ENCODE measurements around the gene CSF1R.

Gene CSF1R

DNA sequence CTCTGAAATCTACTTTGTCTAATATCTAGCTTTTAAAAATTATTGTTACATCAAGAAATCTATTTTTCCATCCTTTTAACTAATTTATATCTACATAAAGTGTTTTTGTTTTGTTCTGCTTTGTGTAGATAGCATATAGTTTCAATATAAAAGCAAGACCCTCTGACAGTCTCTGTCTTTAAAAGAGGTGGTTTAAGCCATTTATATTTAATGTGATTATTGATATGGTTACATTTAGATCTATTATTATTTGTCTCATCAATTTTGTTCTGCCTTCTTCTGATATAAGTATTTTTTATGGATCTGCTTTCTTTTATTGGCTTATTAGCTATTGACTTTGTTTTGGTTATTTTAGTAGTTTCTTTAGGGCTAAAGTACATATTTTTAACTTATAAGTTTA is 69.8 kb downstream of the CSF1R start:
- H3K27me3 ChIP-seq (ENCODE audit: control insufficient read depth, low read length) = no peaks in the 10 kb centered on the region
- no peaks in the 10 kb centered on the region for H4K20me1 ChIP-seq (ENCODE audit: control insufficient read depth, insufficient read depth, low read depth, low read length)
- H3K4me3 ChIP-seq (ENCODE audit: low read length) = no peak overlapping the region
- H3K27ac ChIP-seq (ENCODE audit: low read depth, low read length) = no peak overlapping the region
- H3F3A ChIP-seq (ENCODE audit: control insufficient read depth, insufficient read depth) = no peaks in the 10 kb centered on the region
- TF ChIP-seq EZH2phosphoT487 (IDR thresholded peaks at IDR 0.05; ENCODE audit: borderline replicate concordance, low read length) = no peak
- TF ChIP-seq, protein P1, sequence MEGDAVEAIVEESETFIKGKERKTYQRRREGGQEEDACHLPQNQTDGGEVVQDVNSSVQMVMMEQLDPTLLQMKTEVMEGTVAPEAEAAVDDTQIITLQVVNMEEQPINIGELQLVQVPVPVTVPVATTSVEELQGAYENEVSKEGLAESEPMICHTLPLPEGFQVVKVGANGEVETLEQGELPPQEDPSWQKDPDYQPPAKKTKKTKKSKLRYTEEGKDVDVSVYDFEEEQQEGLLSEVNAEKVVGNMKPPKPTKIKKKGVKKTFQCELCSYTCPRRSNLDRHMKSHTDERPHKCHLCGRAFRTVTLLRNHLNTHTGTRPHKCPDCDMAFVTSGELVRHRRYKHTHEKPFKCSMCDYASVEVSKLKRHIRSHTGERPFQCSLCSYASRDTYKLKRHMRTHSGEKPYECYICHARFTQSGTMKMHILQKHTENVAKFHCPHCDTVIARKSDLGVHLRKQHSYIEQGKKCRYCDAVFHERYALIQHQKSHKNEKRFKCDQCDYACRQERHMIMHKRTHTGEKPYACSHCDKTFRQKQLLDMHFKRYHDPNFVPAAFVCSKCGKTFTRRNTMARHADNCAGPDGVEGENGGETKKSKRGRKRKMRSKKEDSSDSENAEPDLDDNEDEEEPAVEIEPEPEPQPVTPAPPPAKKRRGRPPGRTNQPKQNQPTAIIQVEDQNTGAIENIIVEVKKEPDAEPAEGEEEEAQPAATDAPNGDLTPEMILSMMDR (IDR thresholded peaks at IDR 0.05; ENCODE audit: low read depth, low read length, poor library complexity, severe bottlenecking) = no peak
- H3K4me1 ChIP-seq (ENCODE audit: control insufficient read depth, low read length) = no peaks in the 10 kb centered on the region
- no peaks in the 10 kb centered on the region for H3K9me2 ChIP-seq (replicated peaks; ENCODE audit: control insufficient read depth, low read length)
- H3K79me2 ChIP-seq (ENCODE audit: control insufficient read depth, low read length) = no peaks in the 10 kb centered on the region; the same call in 1 of the 2 replicates
- peaks cover 99% of the 10 kb centered on the region for H3K36me3 ChIP-seq (ENCODE audit: control insufficient read depth, low read length)
- H3K9me3 ChIP-seq (ENCODE audit: control insufficient read depth, insufficient read depth, low read length) = peaks cover 18% of the 10 kb centered on the region; the same call in 1 of the 2 replicates
- no peak overlapping the region for H3K4me2 ChIP-seq (ENCODE audit: low read length)

GRCh38 chr5:150015415-150015814 is 70.9 kb downstream of the CSF1R start:
- H3K79me2 ChIP-seq (ENCODE audit: control insufficient read depth, low read length) = peaks cover 6% of the 10 kb centered on the region
- no peaks in the 10 kb centered on the region for H4K20me1 ChIP-seq (ENCODE audit: control insufficient read depth, insufficient read depth, low read depth, low read length)
- H3K9me2 ChIP-seq (replicated peaks; ENCODE audit: control insufficient read depth, low read length) = no peaks in the 10 kb centered on the region
- H3K4me3 ChIP-seq (ENCODE audit: low read length) = no peak overlapping the region
- peaks cover 18% of the 10 kb centered on the region; the same call in 1 of the 2 replicates for H3K9me3 ChIP-seq (ENCODE audit: control insufficient read depth, insufficient read depth, low read length)
- peaks cover 99% of the 10 kb centered on the region for H3K36me3 ChIP-seq (ENCODE audit: control insufficient read depth, low read length)
- H3F3A ChIP-seq (ENCODE audit: control insufficient read depth, insufficient read depth) = no peaks in the 10 kb centered on the region
- H3K4me1 ChIP-seq (ENCODE audit: control insufficient read depth, low read length) = no peaks in the 10 kb centered on the region
- H3K27me3 ChIP-seq (ENCODE audit: control insufficient read depth, low read length) = no peaks in the 10 kb centered on the region
- no peak overlapping the region for H3K4me2 ChIP-seq (ENCODE audit: low read length)
- no peak for TF ChIP-seq EZH2phosphoT487 (IDR thresholded peaks at IDR 0.05; ENCODE audit: borderline replicate concordance, low read length)
- TF ChIP-seq, protein P1 (IDR thresholded peaks at IDR 0.05; ENCODE audit: low read depth, low read length, poor library complexity, severe bottlenecking) = no peak
- no peak overlapping the region for H3K27ac ChIP-seq (ENCODE audit: low read depth, low read length)

DNA sequence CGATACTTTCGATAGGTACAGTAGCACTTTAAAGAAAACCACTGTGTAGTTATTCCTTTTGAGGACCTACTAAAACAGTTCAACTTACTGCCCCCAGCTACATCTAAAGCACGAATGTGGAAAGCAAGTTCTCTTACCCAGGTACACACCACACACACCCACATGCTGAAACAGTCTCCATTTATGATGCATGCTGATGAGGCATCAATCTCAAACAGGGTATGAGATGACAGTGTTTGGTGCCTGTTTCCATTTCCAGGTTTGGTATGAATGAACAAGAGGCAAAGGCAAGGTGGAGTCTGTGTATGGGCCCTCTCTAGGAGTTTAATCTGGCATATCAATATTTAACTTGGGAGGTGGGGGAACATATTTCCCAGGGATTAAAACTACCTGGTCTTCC is 71.9 kb downstream of the CSF1R start:
- H3K4me1 ChIP-seq (ENCODE audit: control insufficient read depth, low read length) = no peaks in the 10 kb centered on the region
- H3K9me2 ChIP-seq (replicated peaks; ENCODE audit: control insufficient read depth, low read length) = no peaks in the 10 kb centered on the region
- H3K9me3 ChIP-seq (ENCODE audit: control insufficient read depth, insufficient read depth, low read length) = peaks cover 18% of the 10 kb centered on the region; the same call in 1 of the 2 replicates
- no peak overlapping the region for H3K4me3 ChIP-seq (ENCODE audit: low read length)
- H3K4me2 ChIP-seq (ENCODE audit: low read length) = no peak overlapping the region
- peaks cover 99% of the 10 kb centered on the region for H3K36me3 ChIP-seq (ENCODE audit: control insufficient read depth, low read length)
- H4K20me1 ChIP-seq (ENCODE audit: control insufficient read depth, insufficient read depth, low read depth, low read length) = no peaks in the 10 kb centered on the region
- H3K79me2 ChIP-seq (ENCODE audit: control insufficient read depth, low read length) = peaks cover 6% of the 10 kb centered on the region
- H3F3A ChIP-seq (ENCODE audit: control insufficient read depth, insufficient read depth) = no peaks in the 10 kb centered on the region
- H3K27me3 ChIP-seq (ENCODE audit: control insufficient read depth, low read length) = no peaks in the 10 kb centered on the region
- no peak overlapping the region for H3K27ac ChIP-seq (ENCODE audit: low read depth, low read length)
- TF ChIP-seq, protein P1 (IDR thresholded peaks at IDR 0.05; ENCODE audit: low read depth, low read length, poor library complexity, severe bottlenecking) = no peak
- no peak for TF ChIP-seq EZH2phosphoT487 (IDR thresholded peaks at IDR 0.05; ENCODE audit: borderline replicate concordance, low read length)

Data from DOHH2 (cell line).